Measurements from ENCODE around the gene TMEM184C.

The TMEM184C gene

GRCh38 chr4:147651563-147651962 is 34.4 kb downstream of the TMEM184C start:
- DNase-seq: no peak

GRCh38 chr4:147655639-147656038 is 38.4 kb downstream of the TMEM184C start:
- no peak for DNase-seq

GRCh38 chr4:147658501-147658900 is 41.3 kb downstream of the TMEM184C start:
- DNase-seq: no peak

GRCh38 chr4:147674073-147674472 is 56.9 kb downstream of the TMEM184C start:
- DNase-seq: no peak

- no peak for DNase-seq
Measured at GRCh38 chr4:147674496-147674895, 57.3 kb downstream of the TMEM184C start.

- no peak for DNase-seq
Measured at GRCh38 chr4:147678106-147678505, 60.9 kb downstream of the TMEM184C start.

- DNase-seq: no peak
Measured at GRCh38 chr4:147678796-147679549, 61.8 kb downstream of the TMEM184C start.

- no peak for DNase-seq
Measured at GRCh38 chr4:147682755-147683154, 65.6 kb downstream of the TMEM184C start.

- DNase-seq: peak in 11 of 51 donors; percentile 1 to 25 (median 11)
Measured at GRCh38 chr4:147683188-147683591, 66.0 kb downstream of the TMEM184C start.

- DNase-seq: peak; percentile 12 to 93 (median 83)
Measured at GRCh38 chr4:147683717-147684700, 66.8 kb downstream of the TMEM184C start, which contains the start of gene PRMT9. PRMT9 (minus strand) TSS chr4:147684163; CDS start chr4:147683987, 176 bp downstream.

GRCh38 chr4:147689067-147689466 is 71.9 kb downstream of the TMEM184C start:
- no peak for DNase-seq

GRCh38 chr4:147691820-147692219 is 74.6 kb downstream of the TMEM184C start:
- no peak for DNase-seq

- DNase-seq: no peak
Measured at GRCh38 chr4:147693218-147693617, 76.0 kb downstream of the TMEM184C start.

- DNase-seq: no peak
Measured at GRCh38 chr4:147696866-147697265, 79.7 kb downstream of the TMEM184C start.

- DNase-seq: no peak
Measured at GRCh38 chr4:147704846-147705245, 87.6 kb downstream of the TMEM184C start.

- DNase-seq: peak in 27 of 51 donors; percentile 0 to 59 (median 10)
Measured at GRCh38 chr4:147707892-147708672, 90.9 kb downstream of the TMEM184C start.

GRCh38 chr4:147709999-147710398 is 92.8 kb downstream of the TMEM184C start:
- no peak for DNase-seq

- no peak for DNase-seq
Measured at GRCh38 chr4:147714575-147715401, 97.6 kb downstream of the TMEM184C start.

GRCh38 chr4:147717878-147718277 is 100.7 kb downstream of the TMEM184C start:
- DNase-seq: no peak

Data from hypothalamus (tissue), 51 donors.